Measurements from ENCODE around the gene RBMS1.
"Not testable (repeated sequence)": the region's sequence is repeated elsewhere in the genome, so short reads cannot be mapped to it uniquely, and the experiment has no call there.

Gene RBMS1

GRCh38 chr2:160467086-160467485, 26.5 kb downstream of the RBMS1 start:
- no peak for DNase-seq

- no peak for DNase-seq
Observed at GRCh38 chr2:160465406-160465805, 28.2 kb downstream of the RBMS1 start.

- DNase-seq, result no peak
Observed at GRCh38 chr2:160465002-160465401, 28.6 kb downstream of the RBMS1 start.

GRCh38 chr2:160464017-160464416, 29.6 kb downstream of the RBMS1 start:
- no peak for DNase-seq

- no peak for DNase-seq
Observed at GRCh38 chr2:160463245-160463644, 30.4 kb downstream of the RBMS1 start.

- no peak for DNase-seq
Observed at GRCh38 chr2:160460333-160460731, 33.3 kb downstream of the RBMS1 start.

GRCh38 chr2:160459538-160460332, 33.9 kb downstream of the RBMS1 start:
- DNase-seq, result no peak

- no peak for DNase-seq
Observed at GRCh38 chr2:160458718-160459453, 34.7 kb downstream of the RBMS1 start.

GRCh38 chr2:160457588-160457987, 36.0 kb downstream of the RBMS1 start:
- DNase-seq, result no peak

- DNase-seq, result no peak
Observed at GRCh38 chr2:160454070-160454797, 39.4 kb downstream of the RBMS1 start.

- DNase-seq, result no peak
Observed at GRCh38 chr2:160453111-160453820, 40.3 kb downstream of the RBMS1 start.

GRCh38 chr2:160450486-160450885, 43.1 kb downstream of the RBMS1 start:
- no peak for DNase-seq

- DNase-seq, result not testable (repeated sequence)
Observed at GRCh38 chr2:160448821-160449220, 44.8 kb downstream of the RBMS1 start.

- no peak for DNase-seq
Observed at GRCh38 chr2:160445673-160446072, 47.9 kb downstream of the RBMS1 start.

- DNase-seq, result no peak
Observed at GRCh38 chr2:160442603-160443002, 51.0 kb downstream of the RBMS1 start.

- no peak for DNase-seq
Observed at GRCh38 chr2:160440888-160441287, 52.7 kb downstream of the RBMS1 start.

- DNase-seq, result not testable (repeated sequence)
Observed at GRCh38 chr2:160439038-160439437, 54.6 kb downstream of the RBMS1 start.

- DNase-seq, result no peak
Observed at GRCh38 chr2:160437273-160437672, 56.3 kb downstream of the RBMS1 start.

- DNase-seq, result no peak
Observed at GRCh38 chr2:160434254-160434948, 59.2 kb downstream of the RBMS1 start.

GRCh38 chr2:160433466-160434140, 60.0 kb downstream of the RBMS1 start:
- DNase-seq, result no peak

- no peak for DNase-seq
Observed at GRCh38 chr2:160432633-160433032, 61.0 kb downstream of the RBMS1 start.

- DNase-seq, result no peak
Observed at GRCh38 chr2:160431441-160431840, 62.2 kb downstream of the RBMS1 start.
